Prostate gland (tissue), 2 donors: Measurements from ENCODE around the gene TDRD9. TPM values are rescaled to one million over a fixed set of nuclear protein-coding genes. Genes with fewer than 3 reads are reported as not detected.

ENCODE experiments used
- DNase-seq: peaks from one replicate; pipeline ENCODE4 v3.0.0-alpha.2; 2019; ENCODE audit warnings: low spot score
- H3K27ac ChIP-seq, 2 donors: fragments of 200-600 bp; sonication (generic); 2 replicates each; pipeline ENCODE4 v1.5.1; 2017 to 2019
- H3K27me3 ChIP-seq: fragments of 200-600 bp; sonication (generic); replicated peaks from 2 replicates; pipeline ENCODE4 v1.5.1; 2019; ENCODE audit not compliant: insufficient read depth
- H3K36me3 ChIP-seq, 2 donors: fragments of 200-600 bp; sonication (generic); 1 replicate in 1 of 2; 2 replicates in 1 of 2; pipeline versions ENCODE4 v1.5.1 to v1.8.1; 2017 to 2019
- H3K4me1 ChIP-seq: fragments of 200-600 bp; sonication (generic); replicated peaks from 2 replicates; pipeline ENCODE4 v1.5.1; 2019
- H3K4me3 ChIP-seq, 2 donors: fragments of 200-600 bp; sonication (generic); 2 replicates each; pipeline ENCODE4 v1.5.1; 2017 to 2019
- H3K9me3 ChIP-seq: fragments of 200-600 bp; sonication (generic); 2 replicates; pipeline ENCODE4 v1.5.1; 2017
- POLR2A ChIP-seq: fragments of 450-650 bp; IDR thresholded peaks from one replicate; pipeline ENCODE4 v1.6.1; 2016; ENCODE audit warnings: antibody characterized with exemption, mild to moderate bottlenecking
- POLR2AphosphoS5 ChIP-seq: sonication (generic); formaldehyde crosslinking; IDR thresholded peaks from one replicate; pipeline ENCODE4 v1.6.1; 2017; ENCODE audit warnings: antibody characterized with exemption
- WGBS: methylation state at CpG from one replicate; pipeline ENCODE4 v1.1.5; 2018; 5-methylcytosine and 5-hydroxymethylcytosine counted together
- intact Hi-C: fragments of 100-400 bp; cut with DNase I; formaldehyde crosslinking; loops from one replicate; pipeline ENCODE4 v1.14.2; 2022
- total RNA-seq, 2 donors: library from RNA; depleted of rRNA; stranded (reverse); fragments of >200 nt; gene quantifications; one replicate each; pipeline ENCODE4 v1.1.0, GENCODE V29; 2016
- TF ChIP-seq, protein P1 (sequence below), 4 experiments: fragments of 200-600 bp in 2 of 4; fragments of 450-650 bp in 2 of 4; sonication (generic) in 2 of 4; IDR thresholded peaks; 1 replicate in 3 of 4; 2 replicates in 1 of 4; pipeline ENCODE4 v1.5.1; 2016 to 2019; ENCODE audit warnings: antibody characterized with exemption in 4 of 4, mild to moderate bottlenecking in 2 of 4, moderate library complexity in 2 of 4

TDRD9 gene
- total RNA-seq, 2 donors from 2014 or later: 0.64 to 18.2 TPM

DNA sequence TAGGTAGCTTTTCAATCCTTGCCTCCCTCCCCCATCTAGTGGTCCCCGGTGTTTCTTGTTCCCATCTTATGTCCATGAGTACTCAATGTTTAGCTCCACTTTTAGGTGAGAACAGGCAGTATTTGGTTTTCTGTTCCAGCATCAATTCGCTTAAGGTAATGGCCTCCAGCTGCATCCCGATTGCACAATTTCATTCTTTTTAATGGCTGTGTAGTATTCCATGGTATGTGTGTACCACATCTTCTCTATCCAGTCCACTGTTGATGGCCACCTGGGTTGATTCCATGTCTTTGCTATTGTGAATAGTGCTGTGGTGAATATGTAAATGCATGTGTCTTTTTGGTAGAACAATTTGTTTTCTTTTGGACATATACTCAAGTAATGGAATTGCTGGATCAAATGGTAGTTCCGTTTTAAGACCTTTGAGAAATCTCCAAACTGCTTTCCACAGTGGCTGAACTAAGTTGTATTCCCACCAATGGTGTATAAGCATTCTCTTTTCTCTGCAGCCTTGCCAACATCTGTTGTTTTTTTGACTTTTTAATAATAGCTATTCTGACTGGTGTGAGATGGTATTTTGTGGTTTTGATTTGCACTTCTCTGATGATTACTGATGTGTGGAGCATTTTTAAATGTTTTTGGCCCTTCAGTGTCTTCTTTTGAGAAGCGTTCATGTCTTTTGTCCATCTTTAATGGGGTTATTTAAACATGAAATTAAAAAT lies 123.0 kb downstream of the TDRD9 start:
- TF ChIP-seq, protein P1, sequence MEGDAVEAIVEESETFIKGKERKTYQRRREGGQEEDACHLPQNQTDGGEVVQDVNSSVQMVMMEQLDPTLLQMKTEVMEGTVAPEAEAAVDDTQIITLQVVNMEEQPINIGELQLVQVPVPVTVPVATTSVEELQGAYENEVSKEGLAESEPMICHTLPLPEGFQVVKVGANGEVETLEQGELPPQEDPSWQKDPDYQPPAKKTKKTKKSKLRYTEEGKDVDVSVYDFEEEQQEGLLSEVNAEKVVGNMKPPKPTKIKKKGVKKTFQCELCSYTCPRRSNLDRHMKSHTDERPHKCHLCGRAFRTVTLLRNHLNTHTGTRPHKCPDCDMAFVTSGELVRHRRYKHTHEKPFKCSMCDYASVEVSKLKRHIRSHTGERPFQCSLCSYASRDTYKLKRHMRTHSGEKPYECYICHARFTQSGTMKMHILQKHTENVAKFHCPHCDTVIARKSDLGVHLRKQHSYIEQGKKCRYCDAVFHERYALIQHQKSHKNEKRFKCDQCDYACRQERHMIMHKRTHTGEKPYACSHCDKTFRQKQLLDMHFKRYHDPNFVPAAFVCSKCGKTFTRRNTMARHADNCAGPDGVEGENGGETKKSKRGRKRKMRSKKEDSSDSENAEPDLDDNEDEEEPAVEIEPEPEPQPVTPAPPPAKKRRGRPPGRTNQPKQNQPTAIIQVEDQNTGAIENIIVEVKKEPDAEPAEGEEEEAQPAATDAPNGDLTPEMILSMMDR (IDR thresholded peaks at IDR 0.05): no peak
- TF ChIP-seq POLR2AphosphoS5 (no peak), POLR2A (no peak)
- intact Hi-C loops: no loop called here
- Histone ChIP-seq H3K9me3 (no peaks in the 10 kb centered on the region), H3K27ac (no peak overlapping the region), H3K27me3 (no peaks in the 10 kb centered on the region), H3K4me3 (no peak overlapping the region), H3K4me1 (no peaks in the 10 kb centered on the region), H3K36me3 (no peaks in the 10 kb centered on the region)
- WGBS: 92% methylated on average over 5 of the region's 5 CpGs
- no peak for DNase-seq

DNA sequence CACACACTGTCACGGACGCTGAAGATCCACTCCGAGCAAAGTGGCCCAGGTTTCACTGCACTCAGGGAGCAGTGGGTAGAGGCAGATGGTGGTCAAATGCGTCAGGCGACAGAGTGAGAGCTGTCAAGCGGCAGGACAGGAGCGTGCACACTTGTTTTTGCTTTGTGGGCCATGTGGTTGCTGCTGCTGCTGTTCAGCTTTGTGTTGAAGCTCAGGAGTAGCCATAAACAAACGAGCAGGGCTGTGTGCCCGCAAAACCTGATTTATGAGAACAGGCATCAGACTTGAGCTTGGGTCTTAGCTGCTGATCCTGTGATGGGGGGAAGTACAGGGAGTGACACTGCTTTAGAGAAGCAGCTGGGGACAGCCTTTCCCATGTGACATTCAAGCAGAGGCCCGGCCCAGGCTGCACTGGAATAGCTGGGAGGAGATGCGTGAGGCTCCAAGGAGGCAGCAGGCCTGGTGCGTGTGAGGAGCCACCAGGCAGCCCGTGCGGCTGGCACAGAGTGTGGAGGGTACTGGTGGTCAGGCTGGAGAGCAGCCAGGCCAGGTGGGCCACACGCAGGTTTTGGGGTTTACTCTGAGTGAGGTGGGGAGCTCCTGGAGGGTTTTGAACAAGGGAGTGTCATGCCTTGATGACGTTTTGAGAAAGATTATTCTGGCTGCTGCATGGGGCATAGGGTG lies 126.1 kb downstream of the TDRD9 start:
- intact Hi-C loops: no loop called here
- no peaks in the 10 kb centered on the region for H3K9me3 ChIP-seq
- no peak for DNase-seq
- H3K36me3 ChIP-seq: no peaks in the 10 kb centered on the region
- H3K4me1 ChIP-seq: no peaks in the 10 kb centered on the region
- H3K27ac ChIP-seq: no peak overlapping the region
- H3K27me3 ChIP-seq: no peaks in the 10 kb centered on the region
- TF ChIP-seq POLR2AphosphoS5: no peak
- TF ChIP-seq POLR2A: no peak
- TF ChIP-seq, protein P1 (IDR thresholded peaks at IDR 0.05): no peak
- no peak overlapping the region for H3K4me3 ChIP-seq
- 74% methylated on average over 14 of the region's 16 CpGs for WGBS

DNA sequence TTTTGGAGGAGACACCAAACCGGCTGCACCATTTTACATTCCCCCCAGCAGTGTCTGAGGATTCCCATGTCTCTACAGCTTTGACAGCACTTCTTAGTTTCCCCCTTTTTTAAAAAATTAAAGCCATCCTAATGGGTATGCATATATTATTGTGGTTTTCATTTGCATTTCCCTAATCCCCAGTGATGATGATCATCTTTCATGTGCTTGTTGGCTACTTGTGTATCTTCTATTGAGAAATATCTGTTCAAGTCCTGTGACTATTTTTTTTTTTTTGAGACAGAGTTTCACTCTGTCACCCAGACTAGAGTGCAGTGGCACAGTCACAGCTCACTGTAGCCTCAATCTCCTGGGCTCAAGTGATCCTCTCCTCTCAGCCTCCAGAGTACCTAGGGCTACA lies 134.0 kb downstream of the TDRD9 start:
- H3K27ac ChIP-seq: no peak overlapping the region
- H3K4me3 ChIP-seq: no peak overlapping the region
- no peaks in the 10 kb centered on the region for H3K27me3 ChIP-seq
- no peaks in the 10 kb centered on the region for H3K36me3 ChIP-seq
- TF ChIP-seq POLR2A (no peak), POLR2AphosphoS5 (no peak)
- TF ChIP-seq, protein P1 (IDR thresholded peaks at IDR 0.05): no peak
- DNase-seq: no peak
- 89% methylated on average over 1 of the region's 1 CpG for WGBS
- H3K4me1 ChIP-seq: no peaks in the 10 kb centered on the region
- intact Hi-C loops: no loop called here
- no peaks in the 10 kb centered on the region for H3K9me3 ChIP-seq

DNA sequence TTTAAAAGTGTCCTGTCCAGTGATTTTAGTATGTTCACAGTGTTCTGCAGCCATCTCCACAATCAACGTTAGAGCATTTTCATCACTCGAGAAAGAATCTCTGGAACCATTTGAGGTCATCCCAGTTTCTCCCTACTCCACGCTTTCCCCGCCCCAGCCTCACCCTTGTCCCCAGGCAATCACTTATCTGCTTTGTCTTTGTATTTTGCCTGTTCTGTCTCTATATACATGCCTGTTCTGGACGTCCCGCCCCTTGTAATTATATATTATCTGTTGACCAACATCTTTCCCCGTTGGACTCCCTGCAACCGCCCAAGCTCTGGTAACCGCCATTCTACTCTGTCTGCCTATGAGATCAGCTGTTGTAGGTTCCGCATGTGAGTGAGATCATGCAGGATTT lies 135.7 kb downstream of the TDRD9 start:
- H3K27me3 ChIP-seq: peaks cover 4% of the 10 kb centered on the region
- 70% methylated on average over 10 of the region's 10 CpGs for WGBS
- H3K4me3 ChIP-seq: no peak overlapping the region
- no peaks in the 10 kb centered on the region for H3K4me1 ChIP-seq
- H3K27ac ChIP-seq: no peak overlapping the region
- intact Hi-C loops: no loop called here
- no peaks in the 10 kb centered on the region for H3K36me3 ChIP-seq
- no peak for DNase-seq
- TF ChIP-seq, protein P1 (IDR thresholded peaks at IDR 0.05): no peak
- TF ChIP-seq POLR2AphosphoS5 (no peak), POLR2A (no peak)
- H3K9me3 ChIP-seq: no peaks in the 10 kb centered on the region

DNA sequence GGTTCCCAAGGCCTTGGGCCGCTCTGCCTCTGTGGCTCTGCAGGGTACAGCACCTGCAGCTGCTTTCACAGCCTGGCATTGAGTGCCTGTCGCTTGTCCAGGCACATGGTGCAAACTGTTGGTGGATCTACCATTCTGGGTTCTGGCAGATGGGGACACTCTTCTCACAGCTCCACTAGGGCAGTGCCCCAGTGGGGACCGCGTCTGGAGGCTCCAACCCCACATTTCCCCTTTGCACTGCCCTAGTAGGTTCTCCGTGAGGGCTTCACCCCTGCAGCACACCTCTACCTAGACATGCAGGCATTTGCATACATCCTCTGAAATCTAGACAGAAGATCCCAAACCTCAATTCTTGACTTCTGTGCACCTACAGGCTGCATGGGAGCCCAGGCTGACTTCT lies 138.0 kb downstream of the TDRD9 start:
- Histone ChIP-seq H3K36me3 (no peaks in the 10 kb centered on the region), H3K9me3 (no peaks in the 10 kb centered on the region), H3K4me1 (no peaks in the 10 kb centered on the region), H3K4me3 (no peak overlapping the region), H3K27ac (no peak overlapping the region), H3K27me3 (peaks cover 6% of the 10 kb centered on the region)
- TF ChIP-seq POLR2A: no peak
- TF ChIP-seq, protein P1 (IDR thresholded peaks at IDR 0.05): no peak
- no peak for TF ChIP-seq POLR2AphosphoS5
- 96% methylated on average over 5 of the region's 5 CpGs for WGBS
- no peak for DNase-seq
- intact Hi-C loops: no loop called here
